ENCODE data around the gene COQ5.
"Not testable (repeated sequence)": the region's sequence is repeated elsewhere in the genome, so short reads cannot be mapped to it uniquely, and the experiment has no call there.

COQ5 gene

GRCh38 chr12:120529641-120530417, 871 bp upstream of the COQ5 start:
- DNase-seq (ENCODE audit: low read depth) = no peak

GRCh38 chr12:120522568-120522967, 6.4 kb downstream of the COQ5 start:
- DNase-seq (ENCODE audit: low read depth) = no peak

- not testable (repeated sequence) for DNase-seq (ENCODE audit: low read depth)
These were observed 9.6 kb downstream of the COQ5 start for GRCh38 chr12:120519324-120519723.

GRCh38 chr12:120515496-120515895, 13.5 kb downstream of the COQ5 start:
- no peak for DNase-seq (ENCODE audit: low read depth)

- no peak for DNase-seq (ENCODE audit: low read depth)
These were observed 15.0 kb downstream of the COQ5 start for GRCh38 chr12:120514002-120514401.

GRCh38 chr12:120508537-120508936, 20.4 kb downstream of the COQ5 start:
- DNase-seq (ENCODE audit: low read depth) = no peak

GRCh38 chr12:120504587-120504986, 24.4 kb downstream of the COQ5 start:
- DNase-seq (ENCODE audit: low read depth) = no peak

- no peak for DNase-seq (ENCODE audit: low read depth)
These were observed 28.4 kb downstream of the COQ5 start for GRCh38 chr12:120500581-120500980.

- no peak for DNase-seq (ENCODE audit: low read depth)
These were observed 30.0 kb downstream of the COQ5 start for GRCh38 chr12:120498870-120499515.

- DNase-seq (ENCODE audit: low read depth) = no peak
These were observed 31.3 kb downstream of the COQ5 start for GRCh38 chr12:120497524-120498150.

GRCh38 chr12:120496413-120497340, 32.3 kb downstream of the COQ5 start:
- DNase-seq (ENCODE audit: low read depth) = peak; percentile 71

GRCh38 chr12:120495731-120496412, 33.1 kb downstream of the COQ5 start, which contains the start of gene DYNLL1:
Gene DYNLL1, plus strand, starts transcription at chr12:120496113. Its CDS starts 309 bp downstream, at chr12:120496422.
- DNase-seq (ENCODE audit: low read depth) = peak; percentile 95

GRCh38 chr12:120495186-120495730, 33.7 kb downstream of the COQ5 start:
- DNase-seq (ENCODE audit: low read depth) = no peak

GRCh38 chr12:120490833-120491512, 38.0 kb downstream of the COQ5 start:
- no peak for DNase-seq (ENCODE audit: low read depth)

GRCh38 chr12:120490325-120490724, 38.6 kb downstream of the COQ5 start:
- DNase-seq (ENCODE audit: low read depth) = no peak

GRCh38 chr12:120489018-120489417, 39.9 kb downstream of the COQ5 start:
- no peak for DNase-seq (ENCODE audit: low read depth)

- no peak for DNase-seq (ENCODE audit: low read depth)
These were observed 40.8 kb downstream of the COQ5 start for GRCh38 chr12:120488057-120488640.

GRCh38 chr12:120487552-120487951, 41.4 kb downstream of the COQ5 start:
- not testable (repeated sequence) for DNase-seq (ENCODE audit: low read depth)

GRCh38 chr12:120485961-120486881, 42.7 kb downstream of the COQ5 start:
- DNase-seq (ENCODE audit: low read depth) = no peak

Measured in CMK (cell line).